Measurements from ENCODE around the gene PPP1R18.
A peak's percentile ranks its signal among the peaks of the same experiment; 100 is the strongest.
"Not testable (repeated sequence)": the region's sequence is repeated elsewhere in the genome, so short reads cannot be mapped to it uniquely, and the experiment has no call there.

- TF ChIP-seq CTCF (IDR thresholded peaks at IDR 0.05), result peak in 1 of 3 experiments; percentile 2
- not testable (repeated sequence) for TF ChIP-seq POLR2AphosphoS5 (IDR thresholded peaks at IDR 0.05; ENCODE audit: insufficient read depth in 1 of 2, low read depth in 1 of 2); POLR2A (IDR thresholded peaks at IDR 0.05)
Measured at GRCh38 chr6:30717845-30718720, 31.6 kb upstream of the PPP1R18 start.

Data from vagina (tissue), 2 donors.